GM21529 (cell line): ENCODE measurements around the gene CDC42SE2.
"Not testable (repeated sequence)": the region's sequence is repeated elsewhere in the genome, so short reads cannot be mapped to it uniquely, and the experiment has no call there.

Source experiments
- ATAC-seq: cut with Tn5 transposase; IDR thresholded peaks from one replicate; pipeline ENCODE4 v1.9.1; 2021; ENCODE audit not compliant: unreplicated experiment

The CDC42SE2 gene

GRCh38 chr5:131277875-131278740, 14.3 kb downstream of the CDC42SE2 start:
- no peak for ATAC-seq

GRCh38 chr5:131278741-131279124, 14.9 kb downstream of the CDC42SE2 start:
- not testable (repeated sequence) for ATAC-seq

GRCh38 chr5:131279204-131279603, 15.4 kb downstream of the CDC42SE2 start:
- no peak for ATAC-seq

GRCh38 chr5:131280417-131280816, 16.6 kb downstream of the CDC42SE2 start:
- no peak for ATAC-seq

GRCh38 chr5:131281133-131281867, 17.4 kb downstream of the CDC42SE2 start:
- peak; percentile 38 for ATAC-seq

GRCh38 chr5:131281868-131282234, 18.0 kb downstream of the CDC42SE2 start:
- no peak for ATAC-seq

- no peak for ATAC-seq
These were observed 18.4 kb downstream of the CDC42SE2 start for GRCh38 chr5:131282235-131282634.

- ATAC-seq, result peak; percentile 36
These were observed 22.0 kb downstream of the CDC42SE2 start for GRCh38 chr5:131285703-131286399.

GRCh38 chr5:131286400-131286715, 22.5 kb downstream of the CDC42SE2 start:
- ATAC-seq, result no peak

GRCh38 chr5:131288328-131288727, 24.5 kb downstream of the CDC42SE2 start:
- ATAC-seq, result peak; percentile 31

GRCh38 chr5:131289738-131290137, 25.9 kb downstream of the CDC42SE2 start:
- peak; percentile 44 for ATAC-seq

GRCh38 chr5:131296213-131296672, 32.4 kb downstream of the CDC42SE2 start:
- ATAC-seq, result no peak

GRCh38 chr5:131297886-131298285, 34.0 kb downstream of the CDC42SE2 start:
- no peak for ATAC-seq

GRCh38 chr5:131299465-131299864, 35.6 kb downstream of the CDC42SE2 start:
- no peak for ATAC-seq

- no peak for ATAC-seq
These were observed 38.7 kb downstream of the CDC42SE2 start for GRCh38 chr5:131302506-131302905.

GRCh38 chr5:131303537-131303936, 39.7 kb downstream of the CDC42SE2 start:
- no peak for ATAC-seq

- no peak for ATAC-seq
These were observed 40.6 kb downstream of the CDC42SE2 start for GRCh38 chr5:131304414-131304813.

GRCh38 chr5:131305138-131305689, 41.4 kb downstream of the CDC42SE2 start:
- ATAC-seq, result no peak

GRCh38 chr5:131305906-131306305, 42.1 kb downstream of the CDC42SE2 start:
- no peak for ATAC-seq

- ATAC-seq, result not testable (repeated sequence)
These were observed 48.5 kb downstream of the CDC42SE2 start for GRCh38 chr5:131312235-131312772.

- no peak for ATAC-seq
These were observed 52.2 kb downstream of the CDC42SE2 start for GRCh38 chr5:131316026-131316425.
